HG03280 (cell line): ENCODE results near the gene TCIRG1.

Source experiments
- ATAC-seq: cut with Tn5 transposase; IDR thresholded peaks from one replicate; pipeline ENCODE4 v1.9.1; 2021; ENCODE audit warnings: mild to moderate bottlenecking, moderate library complexity; ENCODE audit not compliant: unreplicated experiment

Gene TCIRG1

DNA sequence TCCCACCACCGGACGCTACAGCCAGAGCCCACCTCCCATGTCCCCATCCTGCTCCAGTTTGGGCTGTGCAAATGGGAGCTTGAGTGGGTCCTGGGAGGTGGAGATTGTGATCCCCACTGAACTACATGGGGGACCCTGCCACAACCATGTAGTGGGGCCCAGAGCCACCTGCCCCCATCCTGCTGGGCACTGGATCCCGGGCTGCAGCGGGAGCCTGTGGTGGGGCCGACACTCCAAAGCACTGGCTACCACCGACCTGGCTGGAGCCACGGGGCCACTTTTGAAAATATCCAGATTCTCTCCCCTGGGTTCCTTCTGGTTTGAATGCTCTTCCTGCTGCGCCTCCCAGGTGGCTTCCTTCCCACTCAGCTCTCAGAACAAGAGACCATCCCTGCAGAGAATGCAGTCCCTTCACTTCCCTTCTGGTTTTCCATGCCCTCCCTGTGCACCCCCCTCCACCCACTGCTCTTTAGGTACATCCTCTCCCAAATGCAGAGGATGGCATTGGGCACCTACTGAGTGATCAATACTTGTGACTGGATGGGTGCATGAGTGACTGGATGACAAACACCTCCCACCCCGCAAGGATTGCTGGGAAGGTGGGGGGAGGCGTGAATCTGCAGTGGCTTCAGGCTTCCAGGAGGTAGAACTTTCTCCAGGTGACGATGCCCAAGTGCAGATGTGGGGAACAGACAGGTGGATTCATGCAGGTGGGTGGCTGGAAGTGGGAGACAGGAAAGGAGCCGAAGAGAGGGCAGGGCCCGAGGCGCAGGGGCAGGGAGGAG is 34.1 kb upstream of the TCIRG1 start:
- no peak for ATAC-seq

DNA sequence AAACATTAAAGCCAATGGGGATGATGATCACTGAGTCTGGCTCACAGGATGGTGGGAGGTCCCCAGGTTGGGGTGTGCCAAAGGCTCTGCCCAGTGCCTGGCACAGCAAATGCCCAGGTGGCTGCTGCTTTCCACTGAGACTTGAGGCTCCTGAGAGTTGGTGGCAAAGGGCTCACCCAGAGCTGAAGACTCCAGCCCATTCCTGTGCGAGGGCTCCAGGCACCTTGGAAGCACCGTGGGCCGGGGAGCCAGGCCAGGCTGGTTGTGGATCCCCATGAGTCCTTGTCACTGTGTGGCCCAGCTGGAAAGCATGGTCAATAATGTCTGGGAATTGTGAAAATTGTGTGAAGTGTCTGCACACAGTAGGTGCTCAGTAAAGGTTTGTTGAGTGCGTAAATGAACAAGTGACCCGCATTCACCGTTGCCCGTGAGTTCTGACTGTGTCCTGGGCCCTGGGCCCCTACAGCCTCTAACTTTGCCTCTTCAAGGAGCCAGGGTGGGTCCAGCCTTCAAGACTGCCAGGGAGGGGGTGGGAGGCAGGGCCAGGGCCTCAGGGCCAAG is 32.1 kb upstream of the TCIRG1 start:
- ATAC-seq, result no peak

DNA sequence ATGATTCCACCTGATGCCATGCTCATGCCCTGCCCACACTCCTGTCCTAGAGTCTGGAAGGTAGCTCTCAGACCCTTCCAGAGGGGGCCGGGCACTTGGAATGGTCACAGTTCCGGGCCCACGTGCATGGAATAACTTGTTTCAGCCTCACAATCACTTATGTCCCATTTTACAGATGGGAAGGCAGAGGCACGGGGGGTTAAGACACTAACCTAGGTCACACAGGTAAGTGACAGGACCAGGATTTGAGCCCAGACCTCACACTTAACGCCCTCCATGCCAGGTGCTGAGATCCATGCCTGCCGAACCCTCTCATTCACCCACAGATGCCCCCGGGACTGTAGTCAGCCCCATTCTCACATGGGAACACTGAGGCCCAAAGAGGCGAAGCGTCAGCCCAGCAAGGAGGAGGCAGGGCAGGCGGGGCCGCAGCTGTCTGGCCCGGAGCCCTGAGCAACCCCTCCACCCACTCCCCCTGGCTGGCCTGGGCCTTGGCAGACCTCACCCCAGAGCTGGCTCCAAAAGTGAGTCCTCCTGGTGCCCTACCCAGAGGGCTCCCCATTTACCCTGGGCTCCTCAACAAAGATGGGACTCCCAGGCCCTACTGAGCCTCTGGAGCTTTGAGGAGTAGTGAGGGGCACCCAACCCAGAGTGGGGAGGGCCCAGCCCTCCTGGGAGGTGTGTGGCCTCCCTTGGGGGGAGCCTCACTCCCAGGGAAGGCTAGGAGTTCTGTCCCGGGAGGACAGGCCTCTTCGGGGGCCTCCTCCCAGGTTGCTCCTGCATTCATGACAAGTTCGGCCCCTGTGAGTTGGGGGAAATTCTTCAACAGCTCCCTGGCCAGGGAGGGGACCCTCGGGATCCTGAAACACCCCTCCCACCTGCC is 31.1 kb upstream of the TCIRG1 start:
- no peak for ATAC-seq

DNA sequence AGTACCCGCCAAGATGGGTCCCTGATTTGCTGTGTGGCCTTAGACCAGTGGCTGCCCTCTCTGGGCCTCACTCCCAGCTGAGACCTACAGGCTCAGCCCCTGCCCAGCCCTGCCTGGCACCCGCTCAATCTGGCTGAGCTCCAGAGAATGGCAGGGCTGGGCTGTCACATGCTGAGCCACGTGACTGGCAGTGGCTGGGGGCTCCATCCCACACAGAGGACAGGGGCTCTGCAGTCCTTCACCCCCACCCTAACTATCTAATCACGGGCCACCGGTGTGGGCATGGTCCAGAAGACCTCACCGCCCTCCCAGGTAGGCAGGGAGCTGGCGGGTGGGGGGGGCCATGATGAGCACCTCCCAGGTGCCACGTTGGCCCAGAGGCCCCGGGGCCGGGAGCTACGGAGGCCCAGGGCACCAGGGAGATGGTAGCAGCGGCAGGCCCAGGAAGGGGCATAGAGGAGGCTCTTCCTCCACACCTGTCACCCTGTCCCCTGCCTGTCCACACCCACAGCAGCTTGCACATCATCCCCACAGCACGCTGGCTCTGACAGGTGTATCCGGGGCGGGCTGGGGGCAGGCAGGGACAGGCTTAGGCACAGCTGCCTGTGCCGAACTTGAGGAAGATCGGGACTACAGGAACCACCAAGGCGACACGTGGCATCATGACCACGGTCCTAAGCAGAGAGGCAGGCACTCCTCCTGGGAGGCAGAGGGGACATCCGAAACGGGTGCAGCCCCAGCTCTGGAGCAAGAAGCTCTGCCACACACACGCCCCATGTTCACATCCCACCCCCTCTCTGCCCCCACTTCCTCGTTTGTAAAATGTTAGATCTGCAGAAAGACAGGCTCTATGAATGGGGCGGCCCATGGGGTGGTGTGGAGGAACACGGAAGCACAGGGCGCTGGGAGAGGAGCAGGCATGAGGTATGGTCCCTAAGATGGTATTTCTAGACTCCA is 30.2 kb upstream of the TCIRG1 start:
- ATAC-seq, result no peak

DNA sequence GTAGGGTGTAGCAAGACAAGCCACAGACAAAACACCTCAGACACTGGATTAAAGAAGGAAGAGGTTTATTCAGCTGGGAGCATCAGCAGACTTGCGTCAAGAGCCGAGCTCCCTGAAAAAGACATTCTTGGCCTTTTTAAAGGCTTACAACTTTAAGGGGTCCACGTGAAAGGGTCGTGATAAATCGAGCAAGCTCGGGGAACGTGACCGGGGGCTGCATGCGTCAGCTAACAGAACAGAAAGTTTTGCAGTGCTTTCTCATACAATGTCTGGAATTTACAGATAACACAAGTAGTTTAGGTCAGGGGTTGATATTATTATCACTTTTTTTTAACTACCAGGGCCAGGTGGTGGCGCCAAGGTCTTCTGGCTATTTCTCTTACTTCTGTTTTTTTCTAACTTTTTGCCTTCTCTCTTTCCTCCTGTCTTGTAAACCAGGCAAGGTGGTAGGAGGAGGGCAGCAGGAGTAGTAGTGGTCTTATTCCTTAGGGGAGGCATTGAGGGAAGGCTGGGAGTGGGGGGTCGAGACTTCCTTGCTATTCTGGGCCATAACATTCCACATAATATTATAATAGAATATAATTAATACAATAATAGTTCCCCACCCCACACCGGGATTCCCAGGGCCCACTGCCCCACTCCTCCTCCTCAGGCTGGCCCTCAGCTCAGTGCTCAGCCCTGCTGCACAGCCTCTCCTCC is 29.3 kb upstream of the TCIRG1 start:
- ATAC-seq, result no peak

DNA sequence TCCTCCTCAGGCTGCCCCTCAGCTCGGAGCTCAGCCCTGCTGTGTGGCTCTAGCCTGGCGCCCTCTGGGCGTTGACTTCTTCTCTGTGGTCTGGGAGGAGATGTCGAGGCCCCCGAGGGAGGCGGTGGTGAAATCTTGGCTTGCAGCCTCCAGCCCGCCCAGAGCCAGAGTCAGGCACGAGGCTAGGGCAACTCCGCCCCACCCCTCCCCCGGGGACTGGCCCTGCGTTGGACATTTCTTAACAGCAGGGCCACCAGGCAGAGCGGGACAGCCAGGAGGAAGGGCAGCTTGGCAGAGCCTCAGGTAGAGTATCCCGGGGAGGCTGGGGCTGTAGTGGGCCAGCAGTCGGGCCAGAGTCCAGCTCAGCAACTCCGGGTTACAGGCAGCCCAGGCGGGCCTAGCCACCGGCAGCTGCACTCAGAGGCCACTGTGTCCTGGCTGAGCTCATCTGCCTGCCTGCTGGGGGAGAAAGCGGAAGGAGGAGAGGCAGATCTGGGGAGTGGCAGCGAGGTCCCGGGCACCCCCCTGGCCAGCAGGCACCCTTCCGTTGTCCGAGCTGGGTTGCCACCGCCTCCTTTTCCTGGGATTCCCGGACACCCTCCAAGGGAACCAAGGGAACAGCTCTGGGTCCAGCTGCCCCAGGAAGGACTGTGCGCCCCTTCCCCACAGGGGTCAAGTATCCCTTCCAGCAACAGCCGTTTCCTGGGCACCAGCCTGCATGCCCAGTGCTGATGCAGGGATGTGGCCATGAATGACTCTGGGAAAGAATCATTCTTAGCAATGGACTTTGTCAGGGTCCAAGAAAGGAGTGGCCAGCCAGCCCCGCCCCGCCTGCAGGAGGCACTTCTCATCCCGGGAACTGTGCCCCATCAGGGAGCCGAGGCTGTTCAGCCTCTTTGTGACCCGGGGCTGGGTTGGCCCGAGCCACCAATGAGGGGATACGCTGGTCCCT is 28.5 kb upstream of the TCIRG1 start, which contains the start of gene ALDH3B1:
TSS of gene ALDH3B1 (plus strand) at position 238 of the 952 bp plus-strand sequence. CDS start 4,971 bp downstream, outside the sequence.
- no peak for ATAC-seq

DNA sequence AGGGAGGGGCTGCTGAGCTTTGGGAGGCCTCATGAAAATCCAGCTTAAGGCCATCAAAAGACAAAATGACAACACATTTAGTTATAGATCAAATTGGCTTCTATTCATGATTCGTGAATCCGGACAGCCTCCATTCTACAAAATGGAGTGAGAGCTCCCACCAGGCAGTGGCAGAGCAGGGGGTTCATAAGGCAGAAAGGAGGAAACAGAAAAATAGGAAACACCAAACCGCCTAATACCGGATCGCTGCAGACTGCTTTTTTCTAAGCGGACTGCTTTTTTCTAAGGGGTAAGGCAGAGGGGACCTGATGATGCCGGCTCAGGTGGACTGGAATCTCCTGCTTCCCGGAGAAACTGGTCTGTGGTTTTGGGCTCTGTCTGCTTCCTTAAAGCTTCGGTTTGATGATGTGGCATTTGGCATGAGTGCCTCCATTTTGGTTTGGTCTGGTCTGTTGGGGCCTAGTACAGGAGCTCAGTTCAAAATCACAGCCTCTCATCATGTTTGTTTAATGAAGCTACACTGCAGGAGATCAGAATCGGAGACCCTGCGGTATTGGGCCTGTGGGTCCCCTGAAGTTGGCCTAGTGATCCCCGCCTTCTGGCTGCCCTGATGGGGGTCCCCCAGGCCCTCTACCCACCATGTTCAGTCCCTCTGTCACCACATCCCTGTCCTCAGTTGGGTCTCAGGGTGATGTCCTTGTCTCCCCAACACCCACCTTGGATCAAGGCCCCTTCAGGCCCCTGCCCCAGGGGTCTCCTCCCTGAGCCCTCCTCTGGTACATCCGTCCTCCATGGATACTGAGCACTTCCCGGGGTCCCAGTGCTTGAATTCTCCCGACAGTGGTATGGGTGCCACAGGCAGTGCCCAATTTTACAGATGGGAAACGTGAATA is 27.5 kb upstream of the TCIRG1 start:
- ATAC-seq, result no peak

DNA sequence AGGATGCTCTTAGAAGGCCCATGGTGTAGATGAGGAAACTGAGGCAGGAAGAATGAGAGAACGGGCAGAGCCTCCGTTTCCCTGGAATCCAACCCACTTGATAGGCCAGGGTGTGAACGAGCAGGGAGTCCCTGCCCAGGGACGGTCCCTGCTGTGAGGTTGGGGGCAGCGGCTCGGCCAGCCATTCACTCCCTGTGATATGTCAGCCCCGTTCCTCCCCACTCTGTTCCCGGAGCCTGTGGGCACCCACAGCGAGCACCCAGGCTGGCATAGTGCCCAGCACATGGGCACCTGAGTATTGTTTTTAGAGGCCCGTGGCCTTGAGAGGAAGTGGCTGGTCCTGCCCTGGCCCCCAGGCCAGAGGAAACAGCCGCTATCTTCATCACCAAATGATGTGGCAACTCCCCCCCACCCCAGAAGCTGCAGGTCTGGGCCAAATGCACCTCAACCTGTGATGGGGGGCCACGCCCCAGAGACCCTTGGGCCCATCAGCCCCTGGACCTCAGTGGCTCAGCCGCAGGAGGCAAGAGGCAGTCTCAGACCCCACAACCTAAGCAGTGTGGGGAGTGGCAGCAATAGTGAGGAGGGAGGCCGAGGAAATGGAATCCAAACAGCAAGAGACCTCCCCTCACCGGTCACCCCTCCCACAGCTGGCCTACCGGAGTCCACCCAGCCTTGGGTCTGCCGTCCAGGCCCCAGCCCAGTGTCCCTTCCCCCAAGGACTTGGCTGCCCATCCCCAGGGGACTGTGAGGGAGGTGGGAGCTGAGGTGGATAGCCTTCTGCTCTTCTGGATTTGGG is 26.6 kb upstream of the TCIRG1 start:
- no peak for ATAC-seq

DNA sequence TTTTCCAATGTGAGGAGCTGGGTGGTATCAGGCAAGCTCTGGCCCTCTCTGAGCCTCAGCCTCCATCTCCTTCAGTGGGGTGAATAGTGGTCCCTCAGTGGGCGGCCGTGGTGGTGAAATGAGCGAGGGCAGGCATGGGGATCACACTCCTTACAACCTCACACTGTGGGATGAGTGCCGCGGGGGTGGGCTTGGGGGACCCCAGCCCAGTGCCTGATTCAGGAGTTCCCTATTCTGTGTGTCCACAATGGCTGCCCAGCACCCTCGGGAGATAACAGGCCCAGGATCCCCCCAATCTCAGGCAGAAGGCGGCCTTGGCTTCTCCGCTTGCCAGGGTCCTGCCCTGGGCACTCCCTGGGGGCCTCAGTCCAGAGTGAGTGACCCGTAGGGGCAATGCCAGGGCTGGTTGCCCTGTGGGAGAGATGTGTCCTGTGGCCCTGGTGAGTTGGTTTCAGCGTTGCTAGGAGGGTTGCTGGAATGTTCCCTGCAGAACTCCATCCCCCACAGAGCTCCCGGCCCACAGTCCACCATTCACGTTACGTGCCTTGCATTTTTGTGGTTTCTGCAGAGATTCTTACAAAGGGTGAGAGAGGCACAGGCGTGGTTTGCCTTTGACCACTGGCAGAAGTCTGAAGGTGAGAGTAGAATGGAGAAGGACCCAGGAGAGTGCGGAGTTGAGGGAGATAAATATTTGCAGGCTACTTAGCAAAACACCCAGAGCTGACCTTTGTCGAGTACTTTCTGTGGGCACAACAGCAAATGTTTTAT is 25.8 kb upstream of the TCIRG1 start:
- ATAC-seq, result no peak

DNA sequence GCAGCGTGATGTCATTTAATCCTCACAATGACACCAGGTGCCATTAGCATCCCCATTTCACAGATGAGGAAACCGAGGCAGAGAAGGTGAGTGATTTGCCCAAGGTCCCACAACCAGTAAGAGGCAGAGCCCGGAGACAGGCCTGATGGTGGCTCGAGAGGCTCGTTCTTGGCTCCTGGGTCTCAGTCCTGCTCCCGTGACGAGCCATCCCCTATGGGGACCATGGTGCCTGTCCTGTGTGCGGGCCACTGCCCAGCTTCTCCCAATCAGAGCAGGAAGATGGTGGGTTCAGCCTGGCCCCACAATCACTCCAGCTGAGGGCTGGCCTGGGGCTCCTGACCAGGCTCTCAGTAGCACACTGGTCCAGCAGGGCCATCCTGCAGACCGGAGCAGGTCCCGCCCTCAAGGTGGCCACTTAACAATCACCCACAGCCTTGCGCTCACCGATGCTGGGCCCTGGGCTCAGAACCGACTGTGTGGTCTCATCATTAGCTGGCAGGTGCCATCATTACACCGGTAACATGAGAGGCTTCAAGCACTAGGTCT is 25.1 kb upstream of the TCIRG1 start:
- ATAC-seq, result no peak

DNA sequence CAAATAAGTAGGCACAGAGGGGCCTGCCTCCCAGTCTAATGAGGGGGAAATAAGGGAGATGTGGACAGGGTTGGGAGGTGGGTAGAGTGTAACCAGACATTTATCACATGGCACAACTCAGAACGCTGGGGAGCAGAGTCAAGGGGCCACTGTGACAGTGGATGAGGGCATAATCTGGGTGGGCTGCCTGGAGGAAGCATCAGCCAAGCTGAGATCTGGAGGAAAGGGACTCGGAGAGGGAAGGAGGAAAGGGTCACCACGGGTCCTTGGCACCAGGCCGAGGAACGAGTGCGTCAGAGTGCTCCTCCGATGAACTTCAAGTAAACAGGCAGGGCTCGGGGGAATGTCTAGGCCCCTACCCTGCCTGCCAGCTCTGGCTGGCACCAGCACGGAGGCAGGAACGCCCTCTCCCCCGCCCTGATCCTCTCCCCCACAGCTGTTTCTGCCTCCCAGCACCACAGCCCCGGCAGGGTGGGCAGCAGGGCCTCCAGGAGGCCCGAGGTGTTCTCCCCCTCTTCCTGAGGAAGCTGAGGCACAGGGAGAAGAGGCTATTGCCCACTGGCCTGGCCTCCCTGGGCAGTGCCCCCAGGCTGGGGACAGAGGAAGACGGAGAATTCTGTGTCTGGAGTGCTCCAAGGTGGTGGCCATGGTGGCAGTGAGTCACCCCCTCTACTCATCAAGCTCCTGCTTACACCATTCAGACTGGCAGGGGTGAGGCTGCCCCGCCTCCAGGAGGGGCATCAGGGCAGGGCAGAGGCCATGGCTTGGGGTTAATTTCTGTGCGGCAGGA is 24.5 kb upstream of the TCIRG1 start:
- ATAC-seq, result no peak

DNA sequence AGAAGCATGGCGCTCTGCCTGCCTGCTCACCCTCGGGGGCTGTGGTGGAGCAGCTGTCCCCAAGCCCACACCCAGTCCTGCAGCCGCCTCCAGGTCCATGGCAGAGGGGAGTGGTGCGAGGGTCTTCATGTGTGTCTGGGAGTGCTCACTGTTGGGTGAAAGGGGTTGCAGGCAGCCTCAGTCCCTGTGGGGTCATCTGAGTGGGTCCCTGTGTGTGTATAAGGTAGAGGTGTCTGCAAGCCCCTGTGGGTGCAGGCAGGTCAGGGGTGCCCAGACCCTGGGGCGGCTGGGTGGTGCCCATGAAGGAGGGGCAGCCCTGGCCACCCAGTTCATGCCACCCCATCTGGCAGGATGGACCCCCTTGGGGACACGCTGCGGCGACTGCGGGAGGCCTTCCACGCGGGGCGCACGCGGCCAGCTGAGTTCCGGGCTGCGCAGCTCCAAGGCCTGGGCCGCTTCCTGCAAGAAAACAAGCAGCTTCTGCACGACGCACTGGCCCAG is 23.8 kb upstream of the TCIRG1 start:
- ATAC-seq, result no peak

DNA sequence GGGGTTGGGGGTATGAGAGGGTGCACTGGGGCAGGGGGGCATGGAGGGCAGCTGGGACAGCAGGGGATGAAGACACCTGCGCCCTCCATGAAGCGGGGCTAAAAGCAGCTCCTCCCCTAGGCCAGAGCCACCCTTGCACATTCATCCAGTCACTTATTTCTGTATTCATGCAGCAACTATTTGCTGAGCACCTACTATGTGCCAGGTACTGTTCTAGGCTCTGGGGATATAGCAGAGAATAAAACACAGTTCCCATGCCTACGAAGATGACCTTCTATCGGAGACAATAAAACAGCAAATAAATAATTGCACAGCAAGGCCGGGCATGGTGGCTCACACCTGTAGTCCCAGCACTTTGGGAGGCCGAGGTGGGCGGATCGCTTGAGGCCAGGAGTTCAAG is 23.4 kb upstream of the TCIRG1 start:
- no peak for ATAC-seq

DNA sequence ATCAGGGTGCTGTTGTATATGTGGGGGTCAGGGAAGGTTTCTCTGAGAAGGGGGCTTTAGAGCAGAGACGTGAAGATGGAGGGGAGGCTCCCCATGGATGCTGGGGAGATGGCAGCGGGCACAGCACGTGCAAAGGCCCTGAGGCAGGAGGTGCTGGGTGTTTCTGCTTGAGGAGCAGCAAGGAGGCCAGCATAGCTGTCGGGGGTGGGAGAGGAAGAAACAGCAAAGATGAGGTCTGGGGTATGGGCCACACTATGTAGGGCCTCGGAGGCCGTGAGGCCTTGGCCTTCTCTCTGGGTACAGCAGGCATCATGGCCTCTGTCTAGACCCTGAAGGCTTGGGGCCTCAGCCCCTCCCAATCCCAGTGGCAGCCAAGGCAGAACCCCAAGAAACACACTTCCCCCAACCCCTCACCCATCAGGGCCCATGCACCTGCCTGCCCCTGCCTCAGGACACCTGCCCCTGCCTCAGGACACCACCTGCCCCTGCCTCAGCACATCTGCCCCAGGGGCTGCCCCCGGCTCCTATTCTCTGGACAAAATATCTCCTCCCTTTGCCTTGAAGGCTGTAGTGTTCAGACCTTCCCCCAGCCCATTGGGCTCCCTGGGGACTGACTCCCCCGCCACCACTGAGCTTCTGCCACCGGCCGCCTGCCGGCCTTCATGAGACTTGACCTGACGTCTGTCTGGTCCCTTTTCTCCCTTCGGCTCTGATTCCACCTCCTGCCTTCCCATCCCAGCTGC is 22.5 kb upstream of the TCIRG1 start:
- ATAC-seq, result no peak
